ENCODE results near the gene IFNAR2.
"Not testable (repeated sequence)": the region's sequence is repeated elsewhere in the genome, so short reads cannot be mapped to it uniquely, and the experiment has no call there.

The IFNAR2 gene

GRCh38 chr21:33203371-33203724 is 26.4 kb upstream of the IFNAR2 start:
- no peaks in the 10 kb centered on the region for H3K4me1 ChIP-seq (ENCODE audit: insufficient read depth, low read length)

GRCh38 chr21:33205476-33205875 is 24.3 kb upstream of the IFNAR2 start:
- Histone ChIP-seq H3K36me3 (ENCODE audit: insufficient read depth, low read length) (no peaks in the 10 kb centered on the region), H3K4me1 (ENCODE audit: insufficient read depth, low read length) (no peaks in the 10 kb centered on the region), H2AFZ (ENCODE audit: low read depth, low read length) (no peak overlapping the region)

More at GRCh38 chr21:33203371-33203724, 26.4 kb upstream of the IFNAR2 start:
- Histone ChIP-seq H3K36me3 (ENCODE audit: insufficient read depth, low read length) (no peaks in the 10 kb centered on the region), H3K27me3 (ENCODE audit: insufficient read depth, low read length) (peaks cover 6% of the 10 kb centered on the region), H3K4me3 (ENCODE audit: low read length) (no peak overlapping the region), H2AFZ (ENCODE audit: low read depth, low read length) (no peak overlapping the region), H3K9me3 (ENCODE audit: low read length) (no peaks in the 10 kb centered on the region)

GRCh38 chr21:33206771-33207281 is 22.9 kb upstream of the IFNAR2 start:
- Histone ChIP-seq H3K27me3 (ENCODE audit: insufficient read depth, low read length) (no peaks in the 10 kb centered on the region), H3K9me3 (ENCODE audit: low read length) (no peaks in the 10 kb centered on the region), H3K36me3 (ENCODE audit: insufficient read depth, low read length) (no peaks in the 10 kb centered on the region), H3K4me1 (ENCODE audit: insufficient read depth, low read length) (no peaks in the 10 kb centered on the region), H3K4me3 (ENCODE audit: low read length) (no peak overlapping the region), H2AFZ (ENCODE audit: low read depth, low read length) (no peak overlapping the region)

More at GRCh38 chr21:33205476-33205875, 24.3 kb upstream of the IFNAR2 start:
- Histone ChIP-seq H3K9me3 (ENCODE audit: low read length) (no peaks in the 10 kb centered on the region), H3K4me3 (ENCODE audit: low read length) (no peak overlapping the region), H3K27me3 (ENCODE audit: insufficient read depth, low read length) (no peaks in the 10 kb centered on the region)

GRCh38 chr21:33207449-33208149 is 22.1 kb upstream of the IFNAR2 start:
- H2AFZ ChIP-seq (ENCODE audit: low read depth, low read length) = no peak overlapping the region
- H3K9me3 ChIP-seq (ENCODE audit: low read length) = no peaks in the 10 kb centered on the region
- H3K4me3 ChIP-seq (ENCODE audit: low read length) = no peak overlapping the region
- no peaks in the 10 kb centered on the region for H3K27me3 ChIP-seq (ENCODE audit: insufficient read depth, low read length)
- H3K4me1 ChIP-seq (ENCODE audit: insufficient read depth, low read length) = peaks cover 6% of the 10 kb centered on the region
- no peaks in the 10 kb centered on the region for H3K36me3 ChIP-seq (ENCODE audit: insufficient read depth, low read length)

- no peak overlapping the region for H3K4me3 ChIP-seq (ENCODE audit: low read length)
- no peak overlapping the region for H2AFZ ChIP-seq (ENCODE audit: low read depth, low read length)
- H3K4me1 ChIP-seq (ENCODE audit: insufficient read depth, low read length) = peaks cover 6% of the 10 kb centered on the region
- H3K9me3 ChIP-seq (ENCODE audit: low read length) = no peaks in the 10 kb centered on the region
- no peaks in the 10 kb centered on the region for H3K36me3 ChIP-seq (ENCODE audit: insufficient read depth, low read length)
- H3K27me3 ChIP-seq (ENCODE audit: insufficient read depth, low read length) = no peaks in the 10 kb centered on the region
These were observed 21.2 kb upstream of the IFNAR2 start for GRCh38 chr21:33208534-33208933.

GRCh38 chr21:33211305-33211704 is 18.4 kb upstream of the IFNAR2 start:
- H3K4me1 ChIP-seq (ENCODE audit: insufficient read depth, low read length) = peaks cover 6% of the 10 kb centered on the region
- H3K9me3 ChIP-seq (ENCODE audit: low read length) = no peaks in the 10 kb centered on the region

GRCh38 chr21:33211732-33212131 is 18.0 kb upstream of the IFNAR2 start:
- Histone ChIP-seq H3K27me3 (ENCODE audit: insufficient read depth, low read length) (no peaks in the 10 kb centered on the region), H3K36me3 (ENCODE audit: insufficient read depth, low read length) (no peaks in the 10 kb centered on the region), H3K9me3 (ENCODE audit: low read length) (no peaks in the 10 kb centered on the region), H2AFZ (ENCODE audit: low read depth, low read length) (no peak overlapping the region), H3K4me1 (ENCODE audit: insufficient read depth, low read length) (peaks cover 6% of the 10 kb centered on the region), H3K4me3 (ENCODE audit: low read length) (no peak overlapping the region)

More at GRCh38 chr21:33211305-33211704, 18.4 kb upstream of the IFNAR2 start:
- no peak overlapping the region for H2AFZ ChIP-seq (ENCODE audit: low read depth, low read length)
- H3K36me3 ChIP-seq (ENCODE audit: insufficient read depth, low read length) = no peaks in the 10 kb centered on the region
- no peaks in the 10 kb centered on the region for H3K27me3 ChIP-seq (ENCODE audit: insufficient read depth, low read length)
- no peak overlapping the region for H3K4me3 ChIP-seq (ENCODE audit: low read length)

GRCh38 chr21:33212159-33212851 is 17.4 kb upstream of the IFNAR2 start:
- H3K9me3 ChIP-seq (ENCODE audit: low read length) = no peaks in the 10 kb centered on the region
- H3K4me3 ChIP-seq (ENCODE audit: low read length) = no peak overlapping the region
- no peaks in the 10 kb centered on the region for H3K36me3 ChIP-seq (ENCODE audit: insufficient read depth, low read length)
- H3K4me1 ChIP-seq (ENCODE audit: insufficient read depth, low read length) = peaks cover 6% of the 10 kb centered on the region
- no peaks in the 10 kb centered on the region for H3K27me3 ChIP-seq (ENCODE audit: insufficient read depth, low read length)
- H2AFZ ChIP-seq (ENCODE audit: low read depth, low read length) = peak overlapping the region; percentile 47

GRCh38 chr21:33214056-33214455 is 15.7 kb upstream of the IFNAR2 start:
- Histone ChIP-seq H3K27me3 (ENCODE audit: insufficient read depth, low read length) (no peaks in the 10 kb centered on the region), H3K4me1 (ENCODE audit: insufficient read depth, low read length) (peaks cover 6% of the 10 kb centered on the region), H3K4me3 (ENCODE audit: low read length) (no peak overlapping the region), H3K36me3 (ENCODE audit: insufficient read depth, low read length) (no peaks in the 10 kb centered on the region), H2AFZ (ENCODE audit: low read depth, low read length) (no peak overlapping the region), H3K9me3 (ENCODE audit: low read length) (no peaks in the 10 kb centered on the region)

GRCh38 chr21:33217138-33217520 is 12.6 kb upstream of the IFNAR2 start:
- Histone ChIP-seq H3K9me3 (ENCODE audit: low read length) (no peaks in the 10 kb centered on the region), H2AFZ (ENCODE audit: low read depth, low read length) (no peak overlapping the region), H3K27me3 (ENCODE audit: insufficient read depth, low read length) (no peaks in the 10 kb centered on the region), H3K4me3 (ENCODE audit: low read length) (no peak overlapping the region), H3K4me1 (ENCODE audit: insufficient read depth, low read length) (peaks cover 4% of the 10 kb centered on the region), H3K36me3 (ENCODE audit: insufficient read depth, low read length) (no peaks in the 10 kb centered on the region)

- no peak overlapping the region for H2AFZ ChIP-seq (ENCODE audit: low read depth, low read length)
- H3K9me3 ChIP-seq (ENCODE audit: low read length) = no peaks in the 10 kb centered on the region
- H3K27me3 ChIP-seq (ENCODE audit: insufficient read depth, low read length) = no peaks in the 10 kb centered on the region
- no peaks in the 10 kb centered on the region for H3K36me3 ChIP-seq (ENCODE audit: insufficient read depth, low read length)
- no peak overlapping the region for H3K4me3 ChIP-seq (ENCODE audit: low read length)
- no peaks in the 10 kb centered on the region for H3K4me1 ChIP-seq (ENCODE audit: insufficient read depth, low read length)
These were observed 10.4 kb upstream of the IFNAR2 start for GRCh38 chr21:33219300-33219699.

- no peaks in the 10 kb centered on the region for H3K4me1 ChIP-seq (ENCODE audit: insufficient read depth, low read length)
- H3K4me3 ChIP-seq (ENCODE audit: low read length) = no peak overlapping the region
- H3K27me3 ChIP-seq (ENCODE audit: insufficient read depth, low read length) = no peaks in the 10 kb centered on the region
- H3K36me3 ChIP-seq (ENCODE audit: insufficient read depth, low read length) = no peaks in the 10 kb centered on the region
- H3K9me3 ChIP-seq (ENCODE audit: low read length) = no peaks in the 10 kb centered on the region
- H2AFZ ChIP-seq (ENCODE audit: low read depth, low read length) = no peak overlapping the region
These were observed 9.8 kb upstream of the IFNAR2 start for GRCh38 chr21:33219954-33220353.

- H2AFZ ChIP-seq (ENCODE audit: low read depth, low read length); H3K27me3 ChIP-seq (ENCODE audit: insufficient read depth, low read length); H3K36me3 ChIP-seq (ENCODE audit: insufficient read depth, low read length); H3K4me3 ChIP-seq (ENCODE audit: low read length); H3K4me1 ChIP-seq (ENCODE audit: insufficient read depth, low read length); H3K9me3 ChIP-seq (ENCODE audit: low read length): not testable (repeated sequence)
These were observed 4.4 kb upstream of the IFNAR2 start for GRCh38 chr21:33225376-33225775.

All from neuron (in vitro differentiated cells).